K562 (cell line): Measurements from ENCODE around the gene CARMIL3. TPM values are rescaled to one million over a fixed set of nuclear protein-coding genes. Genes with fewer than 3 reads are reported as not detected.

Experiments
- ATAC-seq: fragments of 200-7000 bp; cut with Tn5 transposase; 3 replicates; pipeline ENCODE4 v1.9.1; 2020; ENCODE audit warnings: moderate library complexity
- BruUV-seq: library from RNA; stranded (reverse); fragments of 400-500 nt; replicated peaks from 2 replicates; lab custom pipeline; 2021; lab: Mats Ljungman, UMichigan
- CTCF ChIA-PET: fragments of 300-600 bp; formaldehyde crosslinking; extraction: SDS; loops from one replicate; lab custom pipeline; 2021; ENCODE audit warnings: low intra/inter-chr PET ratio; lab: Yijun Ruan, JAX
- POLR2A ChIA-PET: fragments of 300-600, 350-650 bp; sonication (Branson Sonifier 250); formaldehyde crosslinking; extraction: SDS; loops from one replicate; lab custom pipeline; 2021; ENCODE audit warnings: antibody characterized with exemption, inconsistent platforms; lab: Yijun Ruan, JAX
- DNase-seq, 4 experiments: peaks; one replicate each; pipeline versions ENCODE4 v3.0.0 to v3.0.0-alpha.2; 2011 to 2018; ENCODE audit warnings: low spot score in 3 of 4, mixed read lengths in 3 of 4; ENCODE audit errors: extremely low read depth in 1 of 4
- FAIRE-seq: peaks from 2 replicates; lab custom pipeline; 2011; peaks lifted over from hg19 to GRCh38; lab: Jason Lieb, UNC
- H2AFZ ChIP-seq: 2 replicates; pipeline ENCODE4 v1.6.0; 2011; ENCODE audit warnings: low read depth, low read length, control low read depth, inconsistent platforms
- H3K27ac ChIP-seq: fragments of 200-600 bp; 3 replicates; pipeline ENCODE4 v1.8.0; 2011; ENCODE audit warnings: low read depth, mild to moderate bottlenecking, control low read depth, inconsistent platforms, low read length, moderate library complexity, mixed read lengths; ENCODE audit errors: extremely low read depth
- H3K27me3 ChIP-seq, 2 experiments: fragments of 300-600 bp in 1 of 2; 2 replicates in 1 of 2; 3 replicates in 1 of 2; pipeline versions ENCODE4 v1.6.0 to v1.8.0; 2011; ENCODE audit warnings: inconsistent platforms in 2 of 2, low read length in 2 of 2, mild to moderate bottlenecking in 1 of 2, mixed read lengths in 1 of 2, moderate library complexity in 1 of 2; ENCODE audit not compliant: control insufficient read depth in 2 of 2, insufficient read depth in 2 of 2
- H3K36me3 ChIP-seq: fragments of 300-600 bp; 3 replicates; pipeline ENCODE4 v1.8.0; 2011; ENCODE audit warnings: mild to moderate bottlenecking, low read length, inconsistent platforms; ENCODE audit not compliant: control insufficient read depth, insufficient read depth
- H3K4me1 ChIP-seq, 2 experiments: fragments of 200-600 bp in 1 of 2; replicated peaks in 1 of 2; 2 replicates in 1 of 2; 3 replicates in 1 of 2; pipeline versions ENCODE4 v1.5.1 to v1.8.0; 2011; ENCODE audit warnings: inconsistent platforms in 2 of 2, low read length in 2 of 2, mild to moderate bottlenecking in 1 of 2, mixed read lengths in 1 of 2, moderate library complexity in 1 of 2; ENCODE audit not compliant: control insufficient read depth in 2 of 2, insufficient read depth in 2 of 2
- H3K4me2 ChIP-seq: 2 replicates; pipeline ENCODE4 v1.6.1; 2011; ENCODE audit warnings: low read length, control low read depth, inconsistent platforms, mixed read lengths; ENCODE audit not compliant: insufficient read depth
- H3K4me3 ChIP-seq: fragments of 200-600 bp; sonication (generic), shearing (Covaris generic); 2 replicates; pipeline ENCODE4 v1.5.1; 2016; ENCODE audit warnings: control low read depth, inconsistent platforms
- H3K79me2 ChIP-seq: fragments of 200-600 bp; 3 replicates; pipeline ENCODE4 v1.8.0; 2011; ENCODE audit warnings: low read length, inconsistent platforms; ENCODE audit not compliant: control insufficient read depth, insufficient read depth
- H3K9ac ChIP-seq, 2 experiments: 2 replicates each; pipeline versions ENCODE4 v1.6.0 to v1.6.1; 2011; ENCODE audit warnings: low read depth in 2 of 2, low read length in 2 of 2, control low read depth in 1 of 2, inconsistent platforms in 1 of 2, mild to moderate bottlenecking in 1 of 2, mixed read lengths in 1 of 2; ENCODE audit not compliant: insufficient read depth in 1 of 2
- H3K9me1 ChIP-seq: one replicate; pipeline ENCODE4 v1.6.0; 2011; ENCODE audit warnings: inconsistent platforms, mild to moderate bottlenecking, low read length, moderate library complexity; ENCODE audit not compliant: control insufficient read depth, insufficient read depth
- H3K9me3 ChIP-seq: replicated peaks from 2 replicates; pipeline ENCODE4 v1.5.1; 2011; ENCODE audit warnings: low read depth, low read length, inconsistent platforms; ENCODE audit not compliant: control insufficient read depth, insufficient read depth
- H4K20me1 ChIP-seq: replicated peaks from 2 replicates; pipeline ENCODE4 v1.6.1; 2011; ENCODE audit warnings: low read length, inconsistent platforms, mixed read lengths; ENCODE audit not compliant: control insufficient read depth, insufficient read depth
- AFF4 ChIP-seq: sonication (generic); formaldehyde crosslinking; IDR thresholded peaks from 2 replicates; pipeline ENCODE4 v1.8.0; 2023; ENCODE audit warnings: mild to moderate bottlenecking, missing genetic modification reagents
- EHMT2 ChIP-seq: fragments of 450-650 bp; IDR thresholded peaks from 2 replicates; pipeline ENCODE4 v1.6.1; 2018; ENCODE audit warnings: antibody characterized with exemption
- FIP1L1 ChIP-seq: fragments of 200-400 bp; formaldehyde crosslinking; IDR thresholded peaks from 2 replicates; pipeline ENCODE4 v1.6.1; 2018; ENCODE audit warnings: mild to moderate bottlenecking, low read depth, low read length; ENCODE audit not compliant: poor library complexity, severe bottlenecking
- FOS ChIP-seq: IDR thresholded peaks from 3 replicates; pipeline ENCODE4 v1.6.1; 2011; ENCODE audit not compliant: insufficient read length; ENCODE audit errors: extremely low read depth
- HMBOX1 ChIP-seq: sonication (generic); IDR thresholded peaks from 2 replicates; pipeline ENCODE4 v1.6.1; 2016
- HNRNPH1 ChIP-seq: fragments of 200-400 bp; formaldehyde crosslinking; optimal IDR thresholded peaks from 2 replicates; pipeline ENCODE3; 2017; ENCODE audit warnings: low read depth, mild to moderate bottlenecking, low read length, moderate library complexity
- NFIC ChIP-seq: fragments of 450-650 bp; IDR thresholded peaks from 2 replicates; pipeline ENCODE4 v1.6.1; 2017; ENCODE audit warnings: mild to moderate bottlenecking, inconsistent platforms
- NFRKB ChIP-seq: fragments of 450-650 bp; IDR thresholded peaks from 2 replicates; pipeline ENCODE4 v1.6.1; 2016; ENCODE audit warnings: low read depth
- RFX5 ChIP-seq: IDR thresholded peaks from 2 replicates; pipeline ENCODE4 v1.6.1; 2011; ENCODE audit warnings: low read depth, mild to moderate bottlenecking, improper control_type of control experiment, low read length
- ZNF589 ChIP-seq: fragments of 200-800 bp; sonication (Bioruptor generic); IDR thresholded peaks from 2 replicates; pipeline ENCODE4 v1.6.1; 2016; ENCODE audit warnings: low read depth, missing genetic modification characterization, missing compliant biosample characterization
- WGBS: fragments of 100-300 bp; shearing (Covaris generic); methylation state at CpG from one replicate; pipeline ENCODE4 v1.1.6; 2016; ENCODE audit warnings: low coverage, mixed read lengths; ENCODE audit not compliant: insufficient coverage; ENCODE audit errors: missing lambda C conversion rate; 5-methylcytosine and 5-hydroxymethylcytosine counted together
- in situ Hi-C: fragments of 300-500 bp; cut with MboI; formaldehyde crosslinking; loops from 4 replicates; pipeline ENCODE4 v1.15.0; 2018; ENCODE audit warnings: inconsistent platforms, mixed read lengths
- intact Hi-C: fragments of 100-400 bp; cut with micrococcal nuclease; formaldehyde crosslinking; loops from 2 replicates; pipeline ENCODE4 v1.14.2; 2022
- polyA plus RNA-seq, 8 experiments: library from polyadenylated mRNA; depleted of rRNA in 4 of 8; stranded (reverse) in 5 of 8; unstranded in 3 of 8; fragments of >200 nt; fragmentation: Nextera tagmentation in 2 of 8; fragmentation: Illumina TruSeq in 1 of 8; extraction: Ambion mirVana in 2 of 8; extraction: Trizol in 1 of 8; gene quantifications; 2 replicates each; pipeline versions ENCODE4 v1.2.1 to v1.2.3, GENCODE V29; 2011 to 2014; ENCODE audit warnings: inconsistent platforms in 1 of 8, missing spikeins in 1 of 8
- total RNA-seq, 7 experiments: library from RNA; depleted of rRNA in 6 of 7; stranded (reverse); fragments of >200 nt in 6 of 7; fragmentation: Illumina TruSeq in 2 of 7; extraction: Trizol in 2 of 7; gene quantifications; 2 replicates each; pipeline versions ENCODE4 v1.2.1 to v1.2.3, GENCODE V29; 2011 to 2021; ENCODE audit warnings: low replicate concordance in 1 of 7

CARMIL3 gene
- total and polyA plus RNA-seq, 9 of the 15 experiments (the other 6 are each of a cell fraction or from before 2014, with no cell fraction given) = 0.01 to 0.11 (median 0.05) TPM; not detected in 5

- 91% methylated on average over 2 of the region's 2 CpGs for WGBS
- DNase-seq (peak in 1 of 4 experiments; percentile 13), FAIRE-seq (no peak), ATAC-seq (no peak)
- Histone ChIP-seq H3K27me3 (no peaks in the 10 kb centered on the region), H3K79me2 (no peaks in the 10 kb centered on the region), H3K4me2 (no peak overlapping the region), H3K9me3 (no peaks in the 10 kb centered on the region), H3K4me3 (no peak overlapping the region), H4K20me1 (no peaks in the 10 kb centered on the region), H3K36me3 (no peaks in the 10 kb centered on the region), H3K4me1 (peaks cover 18 to 28% of the 10 kb centered on the region in 2 experiments), H3K9ac (no peak overlapping the region), H2AFZ (no peak overlapping the region), H3K9me1 (no peaks in the 10 kb centered on the region), H3K27ac (no peak overlapping the region)
- POLR2A ChIA-PET = interaction anchor here (0.5 to 1.0 kb wide), 2 partner anchors 10 to 20 kb away, joined by 3 read pairs; no protein-coding TSS in a partner anchor
- intact Hi-C loops (no loop called here), in situ Hi-C loops (no loop called here)
- CTCF ChIA-PET = interaction anchor here (0.6 kb wide), 1 partner anchor 301 kb away, joined by 4 read pairs; no protein-coding TSS in a partner anchor
- TF ChIP-seq NFRKB = no peak
- TF ChIP-seq NFIC = 0 out of 2 replicates have a peak, but pooled peaks have one; percentile 7
- no TSS peak for BruUV-seq
Measured at GRCh38 chr14:24084440-24084839, 32.6 kb downstream of the CARMIL3 start.

- Histone ChIP-seq H3K27me3 (no peaks in the 10 kb centered on the region), H2AFZ (no peak overlapping the region), H3K36me3 (no peaks in the 10 kb centered on the region), H4K20me1 (no peaks in the 10 kb centered on the region), H3K9me3 (no peaks in the 10 kb centered on the region), H3K9me1 (no peaks in the 10 kb centered on the region), H3K79me2 (no peaks in the 10 kb centered on the region), H3K9ac (no peak overlapping the region), H3K27ac (no peak overlapping the region), H3K4me2 (no peak overlapping the region), H3K4me3 (no peak overlapping the region), H3K4me1 (peaks cover 14 to 25% of the 10 kb centered on the region in 2 experiments)
- ATAC-seq (no peak), DNase-seq (no peak), FAIRE-seq (no peak)
- CTCF ChIA-PET = interaction anchor here (0.6 kb wide), 1 partner anchor 300 kb away, joined by 4 read pairs; no protein-coding TSS in a partner anchor
- intact Hi-C loops (no loop called here), in situ Hi-C loops (loop anchor here (5.0 kb wide), 1 partner anchor 73 kb away; no protein-coding TSS in a partner anchor)
- BruUV-seq = no TSS peak
- POLR2A ChIA-PET = no interaction called here
- WGBS = 82% methylated on average over 3 of the region's 3 CpGs
- TF ChIP-seq HNRNPH1 = no peak
- TF ChIP-seq EHMT2 = no peak
- TF ChIP-seq AFF4 (CRISPR knock-in tag) = no peak
- no peak for TF ChIP-seq FIP1L1
- TF ChIP-seq HMBOX1 = no peak
- TF ChIP-seq ZNF589 (CRISPR knock-in tag) = no peak
- TF ChIP-seq FOS = no peak
- no peak for TF ChIP-seq RFX5
Measured at GRCh38 chr14:24085215-24085614, 33.4 kb downstream of the CARMIL3 start.
